Stimulated activated CD8-positive, alpha-beta memory T cell treated with anti-CD3 and anti-CD28 coated beads, Interleukin-2, amount 100 ng/mL, for 48 hours (primary cell): ENCODE measurements around the gene SSUH2.

Source experiments
- DNase-seq, 2 donors: peaks; one replicate each; pipeline ENCODE4 v3.0.0-alpha.2; 2020; ENCODE audit warnings: low read depth in 2 of 2

SSUH2 gene

DNA sequence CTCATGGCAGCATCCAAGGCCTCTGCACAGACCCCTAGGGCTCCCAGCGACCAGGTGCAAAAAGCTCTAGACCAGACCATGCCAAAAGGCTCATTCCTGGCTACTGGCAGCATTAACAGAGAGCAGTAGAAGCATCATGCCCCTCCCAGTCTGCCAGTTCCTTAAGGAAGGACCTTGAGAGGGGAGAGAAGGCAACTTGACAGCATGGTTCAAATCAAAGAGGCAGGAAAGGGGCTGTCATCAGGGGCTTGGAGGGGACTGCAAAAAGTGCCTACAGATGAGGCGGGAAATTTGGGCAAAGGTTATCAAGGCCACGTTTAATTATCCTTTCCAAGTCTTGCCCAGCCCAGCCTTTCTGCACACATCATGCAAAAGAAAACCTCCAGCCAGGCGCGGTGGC, 64.7 kb downstream of the SSUH2 start:
- no peak for DNase-seq

- no peak for DNase-seq
Observed at GRCh38 chr3:8579096-8579495, 65.5 kb downstream of the SSUH2 start.

- DNase-seq: no peak
Observed at GRCh38 chr3:8578282-8578681, 66.3 kb downstream of the SSUH2 start.

- DNase-seq: no peak
Observed at GRCh38 chr3:8576841-8577571, 67.6 kb downstream of the SSUH2 start.

- no peak for DNase-seq
Observed at GRCh38 chr3:8576436-8576835, 68.2 kb downstream of the SSUH2 start.

DNA sequence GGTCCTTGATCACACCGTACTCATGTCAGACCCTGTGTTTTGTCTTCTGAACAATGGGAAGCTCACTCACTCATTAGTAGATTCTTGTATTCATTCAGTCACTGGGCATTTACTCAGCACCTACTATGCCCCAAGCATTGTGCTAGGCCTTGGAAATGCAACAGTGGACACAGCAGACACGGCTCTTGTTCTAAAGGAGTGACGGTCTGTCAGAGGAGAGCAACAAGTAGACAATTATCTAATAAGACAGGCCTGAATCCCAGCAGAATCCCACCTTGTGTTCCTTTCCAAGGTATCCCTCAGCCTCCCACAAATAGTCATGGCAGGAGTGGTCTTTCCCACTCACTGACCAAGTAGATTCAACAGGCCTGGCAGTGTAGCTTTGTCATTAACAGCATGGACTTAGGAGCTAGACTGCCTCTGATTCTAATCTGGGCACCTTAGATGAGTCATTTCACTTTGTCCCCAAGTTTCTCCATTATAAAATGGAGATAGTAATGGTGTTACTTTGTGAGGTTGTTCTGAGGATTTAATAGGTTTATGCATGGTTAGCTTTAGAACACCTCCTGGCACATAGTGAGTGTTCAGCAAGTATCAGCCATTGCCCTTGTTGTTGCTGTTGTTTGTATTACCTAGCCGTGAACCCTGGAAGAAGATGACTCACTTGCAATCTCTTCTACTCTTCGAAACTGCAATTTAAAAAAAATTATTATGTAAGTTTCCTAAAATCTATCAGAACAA, 69.1 kb downstream of the SSUH2 start:
- DNase-seq: no peak

- no peak for DNase-seq
Observed at GRCh38 chr3:8574670-8575322, 69.8 kb downstream of the SSUH2 start.

DNA sequence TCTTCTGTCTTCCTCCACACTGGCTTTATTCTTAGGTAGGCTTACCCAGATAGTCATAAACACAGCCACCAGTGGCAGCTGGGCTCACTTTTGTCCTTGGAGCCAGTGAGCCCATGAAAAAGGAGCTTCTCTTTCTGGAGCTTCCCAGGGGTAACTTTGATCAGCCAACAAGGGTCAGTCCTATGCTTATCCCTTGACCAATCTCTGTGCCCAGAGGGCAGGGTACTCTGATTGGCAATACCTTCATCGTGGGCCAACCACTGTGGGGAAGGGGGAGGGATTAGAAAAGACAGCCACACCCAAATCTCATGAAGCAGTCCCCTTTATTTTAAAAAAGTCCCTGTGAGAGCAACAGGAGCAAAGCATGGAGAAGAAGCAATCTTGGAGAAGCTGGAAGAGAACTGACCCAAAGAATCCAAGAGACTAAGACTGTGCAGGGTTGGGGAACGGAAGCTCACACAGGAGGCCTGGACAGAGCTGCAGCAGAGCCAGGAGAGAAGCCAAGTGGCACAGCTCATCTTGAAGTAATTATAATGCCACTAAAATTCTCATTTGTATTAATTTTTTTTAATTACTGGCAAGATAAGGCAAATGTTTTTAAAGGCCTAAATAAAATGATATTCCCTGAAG, 70.4 kb downstream of the SSUH2 start:
- no peak for DNase-seq

GRCh38 chr3:8573342-8573926, 71.2 kb downstream of the SSUH2 start:
- DNase-seq: no peak

DNA sequence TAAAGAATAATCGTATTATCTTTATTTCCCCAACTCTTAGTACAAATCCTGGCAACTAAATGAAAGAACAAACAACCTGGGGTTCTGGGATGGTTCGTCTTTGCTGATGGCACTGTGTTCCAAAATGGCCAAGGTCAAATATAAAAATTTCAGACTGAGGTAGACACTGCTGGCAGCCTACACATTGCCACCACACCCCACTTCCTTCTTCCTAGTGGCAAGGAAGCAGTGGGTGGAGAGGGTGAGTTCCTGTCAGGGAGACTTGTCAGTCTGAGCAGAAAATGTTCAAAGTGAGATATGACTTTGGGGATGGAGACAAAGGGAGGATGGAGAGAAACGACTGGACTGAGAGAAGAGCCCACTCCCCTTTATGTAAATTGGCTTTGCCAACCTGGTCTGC, 73.3 kb downstream of the SSUH2 start:
- DNase-seq: no peak
